ENCODE measurements around the gene NEU4.
"Not testable (repeated sequence)": the region's sequence is repeated elsewhere in the genome, so short reads cannot be mapped to it uniquely, and the experiment has no call there.

Gene NEU4

GRCh38 chr2:241799522-241800197 is 9.3 kb upstream of the NEU4 start:
- DNase-seq = no peak

- not testable (repeated sequence) for DNase-seq
Observed at GRCh38 chr2:241800198-241800903, 8.6 kb upstream of the NEU4 start.

DNA sequence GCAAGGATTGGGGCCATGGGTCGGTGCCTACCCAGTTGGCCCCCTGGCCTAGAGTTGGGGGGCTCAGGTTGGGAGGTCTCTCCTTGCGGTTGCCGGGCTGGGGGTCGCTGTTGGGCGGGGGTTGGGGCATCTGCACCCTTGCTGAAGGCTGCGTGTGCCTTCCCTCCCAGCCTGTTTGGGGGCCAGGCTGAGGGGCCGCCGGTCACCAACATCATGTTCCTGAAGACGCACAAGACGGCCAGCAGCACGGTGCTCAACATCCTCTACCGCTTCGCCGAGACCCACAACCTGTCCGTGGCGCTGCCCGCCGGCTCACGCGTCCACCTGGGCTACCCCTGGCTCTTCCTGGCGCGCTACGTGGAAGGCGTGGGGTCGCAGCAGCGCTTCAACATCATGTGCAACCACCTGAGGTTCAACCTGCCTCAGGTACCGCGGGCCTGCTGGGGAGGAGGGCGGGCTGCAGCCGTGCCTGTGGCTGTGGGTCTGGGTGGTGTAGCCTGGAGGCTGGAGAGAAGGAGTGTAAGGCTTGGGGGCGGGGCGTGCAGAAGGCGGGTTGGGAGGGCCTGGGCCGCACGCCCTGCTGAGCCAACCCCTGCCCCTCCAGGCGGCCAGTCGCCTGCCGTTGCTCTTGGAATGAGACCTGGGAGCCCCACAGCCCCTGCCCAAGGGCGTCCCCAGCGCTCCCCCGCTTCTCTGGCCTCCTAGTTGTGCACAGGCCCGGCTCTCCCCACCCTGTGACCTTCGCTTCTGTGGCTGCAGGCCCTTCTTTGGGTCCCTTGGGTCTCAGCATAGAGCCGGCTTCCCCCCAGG is 7.2 kb upstream of the NEU4 start:
- DNase-seq = no peak

DNA sequence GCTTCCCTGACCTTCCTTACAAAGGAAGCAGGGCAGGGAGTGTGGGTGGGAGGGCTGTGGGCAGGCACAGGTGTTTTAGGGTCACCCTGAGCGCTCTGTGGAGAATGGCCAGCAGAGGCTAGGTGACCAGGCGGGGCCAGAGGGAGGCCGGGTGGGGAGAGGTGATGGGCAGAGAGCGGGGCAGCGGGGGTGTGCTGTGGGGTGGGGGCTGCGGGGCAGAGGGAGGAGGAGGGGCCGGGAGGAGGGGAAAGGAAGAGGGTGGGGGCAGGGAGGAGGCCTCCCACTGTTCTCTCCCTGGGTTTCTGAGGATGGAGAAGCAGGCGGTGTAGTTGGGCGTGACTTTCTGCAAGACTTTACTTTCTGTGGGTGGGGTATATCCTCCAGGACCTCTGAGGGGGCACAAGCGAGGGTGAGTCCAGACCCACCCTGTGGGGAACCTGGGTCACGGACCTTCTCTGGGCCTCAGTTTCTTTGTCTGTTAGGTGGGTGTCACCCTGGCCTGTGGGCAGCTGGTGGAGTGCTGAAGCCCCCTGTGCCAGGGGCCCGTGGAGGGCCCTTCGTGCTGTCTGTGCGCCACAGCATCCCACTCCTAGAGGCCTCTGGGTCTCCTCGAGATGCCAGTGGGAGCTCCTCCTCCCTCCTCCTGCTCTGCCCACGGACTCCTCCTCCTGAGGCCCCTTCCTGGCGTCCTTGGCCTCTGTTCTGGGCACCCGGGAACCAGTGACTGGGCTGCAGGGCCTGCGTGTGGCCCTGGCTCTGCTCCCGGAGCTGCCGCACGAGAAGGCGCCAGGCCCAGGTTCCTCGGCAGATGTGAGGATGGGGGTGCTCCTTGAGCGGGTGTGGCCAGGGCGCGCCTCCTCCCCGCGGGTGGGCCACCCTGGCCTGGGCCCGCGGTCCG is 6.3 kb upstream of the NEU4 start:
- DNase-seq = no peak

GRCh38 chr2:241803387-241804325 is 5.3 kb upstream of the NEU4 start:
- DNase-seq = no peak

DNA sequence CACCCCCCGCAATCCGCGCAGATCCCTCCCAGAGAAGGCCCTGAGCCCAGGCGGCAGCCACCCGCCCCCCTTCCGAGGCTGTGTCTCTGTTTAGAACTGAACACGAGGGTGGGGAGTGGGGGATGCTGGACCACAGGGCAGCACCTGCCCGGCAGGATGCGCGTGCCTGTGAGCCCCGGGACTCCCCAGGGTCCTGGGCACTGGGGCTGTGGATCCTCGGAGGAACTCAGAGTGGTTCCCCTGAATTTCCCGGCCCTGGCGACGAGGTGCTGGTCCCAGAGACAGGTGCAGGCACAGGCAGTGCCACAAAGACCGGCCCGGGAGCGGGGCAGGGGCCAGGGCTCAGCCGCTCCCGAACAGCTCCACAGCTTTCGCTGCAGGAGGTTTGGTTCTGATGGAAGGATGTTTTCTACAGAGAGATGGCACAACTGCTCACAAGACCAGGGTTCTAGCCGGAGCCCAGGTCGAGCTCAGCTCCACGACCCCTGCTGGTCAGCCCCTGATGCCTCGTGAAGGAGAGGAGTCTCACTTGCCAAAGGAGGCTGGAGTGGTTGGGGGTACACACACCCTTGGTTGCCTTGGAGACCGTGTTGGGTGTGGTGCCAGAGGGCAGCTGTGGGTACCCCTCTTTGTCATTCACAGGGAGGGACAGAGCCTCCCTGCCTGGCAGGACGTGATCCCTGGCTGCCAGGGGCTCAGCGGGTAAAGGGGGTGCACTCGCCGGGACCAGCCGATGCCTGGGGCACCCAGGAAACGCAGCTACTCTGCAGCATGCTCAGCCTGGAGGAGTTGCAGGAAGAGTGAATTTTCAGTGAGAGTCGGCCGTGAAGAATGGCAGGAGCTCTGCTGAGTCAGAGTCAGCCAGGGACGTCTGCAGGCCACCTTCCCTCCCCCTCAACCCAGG is 4.4 kb upstream of the NEU4 start:
- DNase-seq = no peak

- not testable (repeated sequence) for DNase-seq
Observed at GRCh38 chr2:241806217-241806616, 2.8 kb upstream of the NEU4 start.

DNA sequence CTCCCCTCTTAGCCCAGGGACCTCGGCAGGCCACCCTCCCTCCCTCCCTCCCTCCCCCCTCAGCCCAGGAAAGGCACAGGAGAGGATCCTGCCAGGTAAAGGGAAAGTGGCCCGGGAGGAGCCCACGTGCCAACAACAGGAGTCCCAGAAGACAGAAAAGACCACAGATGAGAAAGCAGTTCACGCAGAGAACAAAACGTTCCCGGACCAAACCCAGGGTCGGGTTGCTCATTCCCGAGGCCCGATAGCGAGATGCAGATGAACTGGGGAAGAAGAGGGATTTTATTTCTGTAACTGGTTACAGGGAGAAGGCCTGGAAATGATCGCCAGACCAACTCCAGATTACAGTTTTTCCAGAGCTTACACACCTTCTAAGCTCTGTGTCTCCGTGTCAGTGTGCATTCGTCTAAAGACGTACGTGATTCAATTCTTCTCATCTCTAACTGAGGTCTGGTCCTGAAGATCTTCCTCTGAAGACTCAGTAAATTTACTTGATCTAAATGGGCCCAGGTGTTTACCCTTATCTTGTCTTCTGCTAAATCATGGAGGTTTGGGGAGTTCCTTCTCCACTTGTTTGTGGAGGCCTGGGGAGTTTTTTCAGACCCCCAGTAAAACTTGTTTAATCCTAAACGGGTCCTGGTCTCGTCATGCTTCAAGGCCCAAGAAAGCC is 807 bp upstream of the NEU4 start:
- no peak for DNase-seq

DNA sequence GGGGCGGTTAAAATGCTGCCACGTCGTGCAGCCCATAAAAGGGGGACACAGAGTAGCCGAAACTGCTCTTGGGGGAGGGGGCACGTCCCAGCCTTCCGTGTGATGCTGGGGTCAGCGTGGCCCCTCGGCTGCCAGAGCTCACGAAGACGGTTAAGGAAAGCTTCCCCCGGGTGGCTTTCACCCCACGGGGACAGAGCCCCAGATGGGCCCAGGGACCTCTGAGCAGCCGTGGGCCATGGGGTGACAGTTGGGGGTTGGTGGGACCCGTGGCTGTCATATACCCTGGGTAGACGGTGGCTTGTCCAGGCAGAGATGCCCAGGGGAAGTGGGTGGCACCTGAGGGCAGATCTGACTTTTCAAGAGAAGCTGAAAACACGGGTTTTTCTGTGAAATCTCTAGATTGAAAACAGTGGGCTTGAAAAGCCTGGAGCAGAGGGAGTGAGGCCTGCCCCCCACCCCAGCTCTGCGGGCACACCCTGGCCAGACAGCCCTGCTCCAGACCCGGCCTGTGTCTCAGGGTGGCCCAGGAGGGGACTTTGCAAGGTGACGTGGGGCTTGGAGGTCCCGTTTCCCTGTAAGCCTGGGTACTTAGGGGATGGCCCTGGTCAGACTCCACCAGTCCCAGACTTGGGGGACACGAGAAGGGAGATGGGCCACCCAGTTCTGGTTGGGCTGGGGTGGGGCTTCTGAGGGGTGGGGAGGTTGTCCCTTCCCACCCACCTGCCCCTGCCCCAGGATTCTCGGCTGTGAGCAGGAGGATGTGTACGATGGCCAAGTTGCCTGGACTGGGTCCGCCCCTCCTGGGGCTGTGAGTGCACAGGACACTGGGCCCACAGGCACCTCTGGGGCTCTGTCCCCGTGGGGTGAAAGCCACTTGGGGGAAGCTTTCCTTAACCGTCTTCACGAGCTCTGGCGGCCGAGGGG is 652 bp downstream of the NEU4 start:
- no peak for DNase-seq

DNA sequence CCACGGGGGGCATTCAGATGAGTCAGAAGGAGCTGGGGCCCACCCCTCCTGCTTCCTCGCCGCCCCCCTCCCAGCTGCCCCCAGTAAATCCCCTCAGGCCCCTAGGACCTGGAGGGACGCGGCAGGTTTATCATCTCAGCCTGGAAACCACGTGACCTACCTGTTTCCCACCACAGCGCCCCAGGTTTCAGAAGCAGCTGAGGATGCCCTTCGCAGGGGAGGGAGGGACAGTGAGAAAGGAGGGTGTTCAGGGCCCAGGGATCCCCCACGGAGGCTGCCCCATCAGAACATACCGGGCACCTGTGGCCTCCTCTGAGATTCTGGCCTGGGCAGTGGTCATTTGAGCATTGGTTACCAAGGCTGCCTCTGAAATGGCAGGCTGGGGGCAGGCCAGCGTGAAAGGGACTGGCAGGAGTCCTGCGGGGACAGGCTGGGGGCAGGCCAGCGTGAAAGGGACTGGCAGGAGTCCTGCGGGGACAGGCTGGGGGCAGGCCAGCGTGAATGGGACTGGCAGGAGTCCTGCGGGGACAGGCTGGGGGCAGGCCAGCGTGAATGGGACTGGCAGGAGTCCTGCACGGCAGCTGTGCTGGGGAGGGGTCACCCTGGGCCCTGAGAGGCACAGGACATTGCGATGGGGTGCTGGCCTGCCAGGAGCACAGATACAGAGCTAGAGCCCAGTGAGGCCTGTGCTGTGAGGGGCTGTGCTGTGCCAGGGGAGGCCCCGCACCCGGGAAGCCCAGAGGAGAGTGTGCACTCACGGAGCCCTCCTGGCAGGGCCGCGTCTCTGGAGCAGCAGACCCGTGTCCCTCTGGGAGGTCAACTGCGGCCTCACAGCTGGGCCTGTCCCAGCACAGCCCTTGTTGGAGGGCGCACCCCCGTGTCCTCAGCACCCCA is 1.6 kb downstream of the NEU4 start:
- DNase-seq = no peak

DNA sequence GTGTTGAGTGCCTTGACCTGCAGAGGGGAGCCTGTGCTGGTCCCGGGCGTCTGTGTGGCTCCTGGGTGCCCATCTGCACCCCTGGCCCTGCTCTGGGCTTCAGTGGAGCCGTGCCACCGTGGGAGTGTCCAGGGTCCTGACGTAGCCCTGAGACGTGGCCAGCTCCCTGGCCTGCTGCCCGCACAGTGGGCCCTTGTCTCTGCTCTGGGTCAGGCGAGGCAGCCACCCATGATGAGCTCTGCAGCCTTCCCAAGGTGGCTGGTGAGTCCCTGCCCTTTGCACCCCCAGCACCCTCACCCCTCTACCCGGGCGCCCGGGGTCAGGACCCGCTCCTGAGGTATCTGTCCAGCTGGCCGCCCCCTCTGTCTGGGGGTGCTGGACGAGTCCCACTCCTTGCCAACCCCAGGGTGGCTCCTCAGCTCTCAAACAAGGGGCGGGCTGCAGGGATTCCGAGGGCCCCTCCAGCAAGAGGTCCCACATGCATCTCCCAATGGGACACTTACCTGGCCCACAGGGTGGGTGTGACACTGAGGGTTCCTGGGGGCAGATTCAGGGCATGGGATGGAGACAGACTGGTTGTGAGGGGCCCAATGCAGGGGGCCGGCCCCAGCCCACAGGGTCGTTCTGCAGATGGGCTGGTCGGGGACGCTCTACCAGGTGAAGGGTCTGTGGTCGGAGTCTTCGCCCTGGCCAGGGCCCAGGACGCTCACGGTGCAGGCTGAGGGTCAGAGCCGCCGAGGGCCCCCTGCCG is 2.4 kb downstream of the NEU4 start:
- no peak for DNase-seq

DNA sequence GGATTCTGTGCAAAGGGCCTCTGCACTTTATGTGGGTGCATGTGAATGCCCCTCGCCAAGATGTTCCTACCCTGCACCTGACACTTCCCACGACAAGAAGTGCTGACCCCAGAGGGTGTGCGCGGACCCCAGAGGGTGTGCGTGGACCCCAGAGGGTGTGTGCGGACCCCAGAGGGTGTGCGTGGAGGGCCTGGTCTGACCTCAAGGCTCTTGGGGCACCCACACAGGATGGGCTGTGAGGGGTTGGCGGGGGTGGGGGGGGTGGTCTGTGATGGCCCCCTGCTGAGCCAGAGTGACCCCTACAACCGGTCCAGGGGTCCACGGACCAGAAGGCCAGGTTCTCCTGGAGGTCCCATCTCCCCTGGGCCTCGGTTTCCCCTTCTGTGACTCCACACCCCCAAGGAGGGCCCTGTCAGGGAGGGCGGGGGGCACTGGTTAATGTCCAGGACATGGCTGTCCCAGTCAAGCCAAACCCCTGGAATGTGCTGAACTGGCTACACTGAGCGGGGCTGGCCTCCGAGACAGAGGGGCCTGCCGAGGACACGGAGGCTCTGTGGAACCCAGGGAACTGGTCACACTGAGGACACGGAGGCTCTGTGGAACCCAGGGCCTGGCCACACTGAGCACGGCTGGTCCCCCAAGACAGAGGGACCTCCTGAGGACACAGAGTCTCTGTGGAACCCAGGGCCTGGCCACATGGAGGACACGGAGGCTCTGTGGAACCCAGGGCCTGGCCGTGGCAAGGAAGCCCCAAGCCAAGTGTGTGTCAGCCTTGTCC is 3.1 kb downstream of the NEU4 start:
- no peak for DNase-seq

- no peak for DNase-seq
Observed at GRCh38 chr2:241812730-241813643, 4.0 kb downstream of the NEU4 start.

DNA sequence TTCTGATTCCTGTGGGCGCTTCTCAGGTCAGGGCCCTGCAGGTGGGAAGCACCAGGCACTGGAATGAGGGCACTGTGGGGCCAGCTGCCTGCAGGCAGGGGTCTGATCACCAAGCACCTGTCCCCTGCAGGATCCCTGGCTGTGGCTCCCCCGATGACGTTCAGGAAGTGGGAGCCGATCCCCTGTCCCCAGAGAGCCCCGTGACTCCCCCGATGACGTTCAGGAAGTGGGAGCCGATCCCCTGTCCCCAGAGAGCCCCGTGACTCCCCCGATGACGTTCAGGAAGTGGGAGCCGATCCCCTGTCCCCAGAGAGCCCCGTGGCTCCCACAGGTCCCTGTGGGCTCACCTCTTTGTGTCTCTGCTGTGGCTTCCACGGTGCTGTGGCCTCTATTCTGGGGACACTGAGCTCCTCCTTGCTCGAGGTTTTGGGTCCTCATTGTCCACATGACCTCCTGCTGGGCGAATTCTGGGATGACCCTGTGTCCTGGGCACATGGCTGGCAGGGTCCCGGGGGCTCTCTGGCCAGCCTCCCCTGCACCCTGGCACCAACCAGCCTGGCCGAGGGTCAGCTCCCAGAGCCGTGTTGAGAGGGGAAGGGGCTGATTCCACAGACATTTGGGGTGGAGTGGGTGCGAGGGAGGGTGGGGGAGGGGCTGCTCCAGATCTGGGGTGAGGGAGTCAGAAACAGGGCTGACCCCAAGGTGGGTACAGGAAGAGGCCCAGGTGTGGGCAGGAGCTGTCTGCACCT is 4.8 kb downstream of the NEU4 start:
- no peak for DNase-seq

GRCh38 chr2:241814393-241814642 is 5.3 kb downstream of the NEU4 start:
- DNase-seq = no peak
